GM21529 (cell line): ENCODE results near the gene DDAH1.

Experiments used
- ATAC-seq: cut with Tn5 transposase; IDR thresholded peaks from one replicate; pipeline ENCODE4 v1.9.1; 2021; ENCODE audit not compliant: unreplicated experiment

Gene DDAH1

GRCh38 chr1:85278853-85279314 lies 186.1 kb downstream of the DDAH1 start:
- ATAC-seq: peak; percentile 22

- no peak for ATAC-seq
Observed at GRCh38 chr1:85277802-85278201, 187.2 kb downstream of the DDAH1 start.

- ATAC-seq: no peak
Observed at GRCh38 chr1:85276978-85277639, 187.8 kb downstream of the DDAH1 start.

- peak; percentile 94 for ATAC-seq
Observed at GRCh38 chr1:85276215-85276977, 188.6 kb downstream of the DDAH1 start, which contains the start of gene BCL10. Gene BCL10 (minus strand): TSS chr1:85276632. CDS start chr1:85276352, 280 bp downstream.

GRCh38 chr1:85275701-85276214 lies 189.2 kb downstream of the DDAH1 start:
- no peak for ATAC-seq

- ATAC-seq: no peak
Observed at GRCh38 chr1:85274969-85275453, 189.9 kb downstream of the DDAH1 start.

GRCh38 chr1:85273397-85273796 lies 191.6 kb downstream of the DDAH1 start:
- no peak for ATAC-seq

- no peak for ATAC-seq
Observed at GRCh38 chr1:85268801-85269585, 196.0 kb downstream of the DDAH1 start.
